ENCODE results near the gene OGA.

The OGA gene

DNA sequence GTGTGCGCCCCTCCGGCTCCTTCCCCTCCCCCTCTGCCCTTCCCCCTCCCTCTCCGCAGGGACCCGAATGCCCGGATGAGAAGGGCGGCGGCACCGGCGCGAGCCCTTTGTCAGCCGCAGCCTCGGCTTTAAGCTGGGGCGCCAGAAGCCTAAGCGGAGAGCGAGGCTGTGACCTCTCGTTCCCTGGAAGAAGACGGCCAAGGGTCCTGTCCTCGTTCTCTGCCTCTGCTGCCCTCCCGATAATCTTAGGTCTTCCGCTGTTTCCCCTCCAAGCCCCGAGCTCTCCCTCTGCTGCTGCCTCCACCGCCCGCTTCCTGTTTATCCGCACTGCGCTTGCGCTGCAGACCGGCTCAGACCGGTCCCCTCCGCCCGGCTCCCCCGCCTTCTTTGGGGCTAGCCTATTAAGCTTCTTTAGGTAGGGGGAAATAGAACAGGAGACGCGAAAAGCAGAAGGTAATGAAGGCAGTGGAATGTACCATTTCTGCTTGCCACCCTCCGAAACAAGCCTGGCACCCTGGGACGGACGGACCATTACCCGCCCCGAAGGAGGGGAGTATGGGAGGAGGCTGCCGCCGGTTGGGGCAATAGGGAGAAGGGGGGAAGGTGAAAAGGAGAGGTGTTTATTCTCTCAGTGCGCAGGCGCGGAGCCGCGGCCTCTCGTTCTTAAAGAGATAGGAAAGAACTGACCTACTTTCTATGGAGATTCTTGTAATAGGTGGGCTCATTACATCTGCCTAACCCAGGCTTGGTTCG is at the start of gene OGA:
OGA (minus strand) TSS at position 326 of the 753 bp plus-strand sequence. CDS start 422 bp downstream, outside the sequence.
- peak; percentile 97 for DNase-seq

GRCh38 chr10:101867931-101868330 is 49.7 kb upstream of the OGA start:
- no peak for DNase-seq

DNA sequence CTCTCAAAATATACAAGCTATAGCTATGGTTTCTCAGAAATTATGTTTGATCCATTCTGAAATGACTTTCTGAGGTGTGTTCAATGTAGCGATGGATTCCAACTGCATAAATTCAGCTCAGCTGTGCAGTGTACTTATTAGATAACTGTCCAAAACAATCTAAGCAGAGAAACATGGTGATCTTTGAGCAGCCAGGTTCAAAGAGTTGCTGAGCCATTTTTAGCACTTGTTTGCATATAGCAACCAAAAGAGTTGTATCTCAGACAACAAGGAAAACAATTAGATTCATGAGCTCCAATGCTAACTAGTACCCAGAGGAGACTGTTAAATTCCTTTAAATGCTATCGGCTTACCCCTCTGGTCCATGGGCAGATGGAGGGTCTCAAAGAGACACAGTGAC is 41.3 kb upstream of the OGA start:
- DNase-seq = no peak

DNA sequence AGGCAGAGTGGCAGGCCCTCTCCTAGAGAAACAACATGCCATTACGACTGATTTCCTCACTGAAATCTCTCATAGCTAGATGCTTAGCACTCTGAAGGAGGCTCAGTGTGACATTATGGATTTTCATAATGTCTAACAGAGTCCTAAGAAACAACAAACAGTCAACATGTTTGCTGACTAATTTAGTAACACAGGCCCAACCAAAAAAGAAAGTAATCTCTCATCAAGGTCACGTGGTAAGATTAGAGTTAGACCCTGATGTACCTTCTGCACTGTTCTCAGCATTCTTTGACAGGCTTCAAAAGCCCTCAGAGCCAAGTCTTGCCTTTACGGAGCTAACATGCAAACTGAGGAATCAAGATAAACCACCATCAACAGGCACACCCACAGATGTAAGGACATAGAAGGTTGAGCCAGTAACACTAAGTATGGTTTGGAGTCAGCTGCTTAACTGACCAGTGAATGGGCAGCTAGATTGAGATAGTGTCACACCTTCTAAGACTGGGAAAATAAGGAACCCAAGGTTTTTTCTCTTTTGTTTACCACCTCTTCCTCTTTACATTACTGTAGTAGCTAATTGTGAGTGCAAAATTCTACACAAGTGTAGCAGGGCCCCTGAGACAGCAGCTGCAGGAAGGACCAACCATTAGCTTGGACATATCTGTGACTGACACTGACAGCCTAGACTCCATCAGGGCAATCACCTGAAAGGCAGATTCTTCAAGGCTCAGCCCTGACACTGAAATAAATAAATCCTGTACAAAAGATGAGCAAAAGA is 40.7 kb upstream of the OGA start:
- no peak for DNase-seq

- no peak for DNase-seq
These were observed 39.7 kb upstream of the OGA start for GRCh38 chr10:101857802-101858476.

DNA sequence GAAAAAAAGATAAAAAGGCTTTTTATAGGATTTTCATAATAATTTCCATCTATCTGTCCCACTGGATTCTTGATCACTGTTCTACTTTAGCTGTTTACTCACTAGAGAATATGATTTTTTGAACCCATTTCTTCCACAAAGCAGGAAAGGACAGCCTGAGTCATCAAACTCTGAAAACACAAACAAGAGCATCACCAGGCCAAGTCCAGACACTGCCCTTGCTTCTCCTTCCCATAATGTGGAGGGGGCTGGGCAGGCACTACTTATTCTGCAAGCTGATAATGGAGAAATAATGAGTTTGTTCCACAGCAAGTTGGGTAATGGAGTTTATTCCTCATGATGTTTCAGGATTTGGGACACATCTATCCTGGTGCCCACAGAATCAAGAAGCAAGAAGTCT is 38.4 kb upstream of the OGA start:
- DNase-seq = no peak

DNA sequence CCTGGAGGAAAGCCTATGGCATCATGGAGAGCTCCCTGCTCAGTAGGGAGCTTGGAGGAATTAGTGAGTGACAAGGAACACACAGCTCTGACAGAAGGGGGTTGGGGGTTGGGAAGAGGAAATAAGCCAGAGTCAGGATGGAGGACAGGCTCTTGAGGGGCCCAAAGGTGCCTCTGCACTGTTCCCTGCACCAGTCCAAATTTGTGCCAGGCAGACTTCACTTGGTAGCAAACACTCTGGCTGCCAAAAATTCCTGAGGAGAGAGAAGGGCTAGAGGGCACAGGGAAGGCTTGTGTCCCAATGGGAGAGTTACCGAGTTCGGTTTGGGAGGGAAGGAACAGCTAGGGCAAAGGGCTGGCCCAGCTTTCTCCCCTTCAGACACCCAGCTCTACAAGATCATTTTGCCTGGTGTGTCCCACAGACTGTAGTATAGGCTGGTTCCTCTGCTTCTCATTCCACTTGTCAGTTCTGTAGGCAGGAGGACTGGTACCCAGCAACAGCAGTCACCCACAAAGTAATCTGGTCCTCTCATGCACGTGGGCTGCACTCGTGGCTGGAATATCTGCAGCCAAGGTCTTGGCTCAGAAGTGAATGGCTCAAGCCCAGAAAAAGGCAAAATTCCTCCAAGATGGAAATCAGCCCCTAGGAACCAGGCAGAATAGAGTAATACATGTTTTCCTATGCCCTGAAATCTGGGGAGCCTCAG is 33.3 kb upstream of the OGA start:
- DNase-seq = no peak

GRCh38 chr10:101850749-101851148 is 32.5 kb upstream of the OGA start:
- no peak for DNase-seq

DNA sequence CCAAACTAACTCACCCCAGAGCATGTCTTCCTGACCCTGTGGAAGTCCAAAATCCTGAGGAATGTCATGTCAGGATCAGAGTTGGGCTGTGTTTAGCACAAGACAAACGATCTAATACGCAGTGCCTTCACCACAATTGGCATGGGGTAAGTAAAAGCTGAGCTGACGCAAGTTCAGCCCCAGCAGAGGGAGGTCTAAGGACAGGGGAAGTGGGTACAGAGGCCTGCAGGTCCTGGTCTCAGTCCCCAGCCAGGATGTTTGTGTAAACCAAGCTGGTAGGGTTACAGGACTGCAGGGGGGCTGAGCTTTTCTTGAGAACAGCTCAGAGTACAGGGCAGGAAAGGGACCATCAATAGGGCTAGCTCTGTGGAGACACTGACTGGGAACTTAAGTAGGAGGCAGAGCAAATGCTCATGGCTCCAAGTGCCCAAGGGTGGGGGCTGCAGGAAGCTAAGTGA is 30.7 kb upstream of the OGA start:
- peak; percentile 41 for DNase-seq

GRCh38 chr10:101848408-101848807 is 30.2 kb upstream of the OGA start:
- no peak for DNase-seq

- DNase-seq = no peak
These were observed 27.6 kb upstream of the OGA start for GRCh38 chr10:101845893-101846292.

- peak; percentile 80 for DNase-seq
These were observed 25.1 kb upstream of the OGA start, which contains the start of gene KCNIP2 for GRCh38 chr10:101843032-101844021. TSS of gene KCNIP2 (minus strand) at chr10:101843800. CDS start at chr10:101843568, 232 bp downstream.

GRCh38 chr10:101841826-101842225 is 23.6 kb upstream of the OGA start:
- no peak for DNase-seq

DNA sequence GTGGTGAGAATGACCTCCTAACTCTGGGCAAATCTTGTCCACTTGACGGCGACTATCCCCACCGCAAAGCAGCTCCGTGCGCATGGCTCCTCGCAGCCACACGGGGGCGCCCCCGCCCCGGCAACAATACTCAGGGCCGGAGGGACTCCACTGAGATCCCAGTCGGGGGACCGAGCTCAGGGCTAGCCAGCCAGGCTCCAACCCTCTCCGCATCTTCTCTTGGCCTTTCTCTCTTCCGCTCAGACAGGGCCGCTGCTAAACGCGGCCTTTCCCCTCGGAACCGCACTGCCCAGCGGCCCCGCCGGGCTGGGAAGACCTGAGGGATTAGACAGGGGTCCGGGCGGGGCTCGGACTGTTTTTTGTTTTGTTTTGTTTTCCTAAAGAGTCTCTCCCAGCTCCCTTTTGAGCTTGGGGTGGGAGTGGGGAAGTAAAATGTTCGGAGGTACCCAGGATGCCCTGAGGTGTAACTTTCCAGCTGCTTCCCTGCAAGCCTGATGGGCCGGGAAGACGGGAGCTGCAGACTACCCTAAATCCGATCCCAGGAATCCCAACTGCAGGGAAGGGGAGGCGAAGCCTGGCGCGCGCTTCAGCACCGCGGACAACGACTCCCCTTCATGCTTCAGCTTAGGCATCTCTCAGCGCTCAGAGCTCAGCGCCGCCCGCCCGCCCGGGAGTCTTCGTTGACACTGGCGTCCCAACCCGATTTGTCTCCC is 22.7 kb upstream of the OGA start:
- DNase-seq = peak; percentile 94

GRCh38 chr10:101840102-101840684 is 21.9 kb upstream of the OGA start:
- peak; percentile 56 for DNase-seq

DNA sequence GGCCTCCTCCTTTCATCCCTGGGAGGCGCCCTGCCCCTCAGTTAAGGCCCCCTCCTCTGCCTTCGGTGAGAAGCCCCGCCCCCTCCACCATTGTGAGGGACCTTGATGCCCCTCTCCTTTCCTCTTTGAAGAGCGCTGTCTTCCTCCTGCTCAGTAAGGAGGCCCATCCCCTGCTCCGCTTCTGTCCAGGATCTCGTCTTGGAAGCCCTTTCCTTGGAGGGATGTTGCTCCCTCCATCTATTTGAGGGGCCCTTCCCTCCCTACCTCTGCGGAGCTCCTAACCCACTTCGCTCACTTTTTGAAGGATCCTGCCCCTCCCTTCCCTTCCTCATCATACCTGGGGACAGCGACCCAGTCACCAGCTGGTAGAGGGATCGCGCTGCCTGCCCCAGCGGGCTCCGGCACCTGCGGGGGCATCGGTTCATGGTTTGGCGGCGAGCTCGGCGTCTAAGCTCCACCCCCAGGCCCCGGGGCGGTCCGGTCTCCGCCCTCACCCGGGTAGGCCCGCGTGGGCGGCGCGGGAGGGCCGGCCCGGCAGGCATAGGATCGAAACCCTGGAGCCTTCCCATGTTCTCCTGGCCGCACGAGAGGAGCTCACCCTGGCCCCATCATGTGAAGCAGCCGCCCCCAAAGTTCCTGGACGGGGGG is 21.3 kb upstream of the OGA start:
- peak; percentile 84 for DNase-seq

GRCh38 chr10:101839002-101839401 is 20.8 kb upstream of the OGA start:
- DNase-seq = no peak

- DNase-seq = no peak
These were observed 20.2 kb upstream of the OGA start for GRCh38 chr10:101838416-101838970.

DNA sequence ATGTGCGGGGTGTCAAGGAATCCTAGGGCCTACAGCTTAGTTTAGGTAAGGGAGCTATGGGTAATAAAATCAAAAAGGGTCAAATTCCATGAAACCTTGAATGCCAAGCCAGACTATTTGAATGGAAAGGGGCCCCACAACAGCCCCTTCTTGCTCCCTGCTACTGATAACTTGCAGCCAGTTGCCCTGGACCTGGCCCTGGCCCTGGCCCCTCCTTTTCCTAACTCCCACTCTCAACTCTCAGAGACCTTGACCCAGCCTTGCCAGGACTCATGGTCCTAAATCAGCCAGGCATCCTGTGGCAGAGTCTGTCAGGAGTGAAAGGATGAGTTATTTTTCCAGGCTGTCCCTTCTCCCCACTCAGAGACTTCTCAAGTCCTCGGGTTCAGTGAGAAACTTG is 19.5 kb upstream of the OGA start:
- DNase-seq = no peak

DNA sequence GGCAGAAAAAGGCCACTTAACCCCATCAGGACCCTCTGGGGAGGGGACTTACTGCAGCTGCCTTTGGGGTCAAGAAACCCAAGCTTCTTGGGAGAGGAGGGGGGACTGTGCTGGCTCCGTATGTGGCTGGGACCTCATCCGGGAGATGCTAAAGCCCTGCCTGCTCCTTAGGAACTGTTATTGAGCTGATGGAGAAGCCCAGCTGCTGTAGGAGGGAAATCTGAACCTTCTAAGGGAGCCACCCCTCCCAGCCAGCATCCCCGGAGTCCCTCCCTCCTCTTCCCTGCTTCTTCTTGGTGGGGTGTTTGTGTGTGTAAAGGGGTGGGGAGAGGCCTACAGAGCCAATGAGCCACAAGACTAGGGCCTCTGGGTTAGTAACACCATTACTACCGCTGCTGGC is 17.1 kb upstream of the OGA start:
- no peak for DNase-seq

Data from activated CD8-positive, alpha-beta memory T cell treated with anti-CD3 and anti-CD28 coated beads, Interleukin-2, amount 50 U/mL, for 48 hours (primary cell).